ENCODE data around the gene PEF1.
A peak's percentile ranks its signal among the peaks of the same experiment; 100 is the strongest.

Gene PEF1

DNA sequence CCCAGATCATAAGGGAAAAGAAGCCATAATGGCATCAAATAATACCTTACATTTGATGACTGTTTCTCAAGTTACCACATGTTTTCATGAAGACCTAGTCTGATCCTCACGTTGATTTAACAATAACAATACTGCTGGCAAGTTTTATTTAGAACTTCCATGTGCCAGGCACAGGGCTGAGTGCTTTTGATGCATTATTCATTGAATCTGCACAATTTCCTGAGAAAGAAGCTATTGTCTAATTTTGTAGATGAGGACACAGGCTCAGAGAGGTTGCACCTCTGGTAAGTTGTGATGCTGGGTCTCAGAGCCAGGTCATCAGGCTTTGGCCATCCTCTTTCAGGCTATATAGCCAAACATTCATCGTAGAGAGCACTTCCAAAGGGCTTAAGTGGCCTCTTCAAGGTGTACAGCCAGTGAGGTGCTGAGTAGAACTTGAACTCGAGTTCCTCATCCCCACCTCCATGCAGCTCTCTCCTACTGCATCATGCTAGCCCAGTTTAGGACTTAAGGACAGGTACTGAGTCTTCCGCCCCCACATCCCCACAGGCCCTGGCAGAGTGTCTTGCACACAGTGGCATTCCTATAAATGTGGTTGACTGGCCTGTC, 8.3 kb upstream of the PEF1 start:
- no peak for DNase-seq

DNA sequence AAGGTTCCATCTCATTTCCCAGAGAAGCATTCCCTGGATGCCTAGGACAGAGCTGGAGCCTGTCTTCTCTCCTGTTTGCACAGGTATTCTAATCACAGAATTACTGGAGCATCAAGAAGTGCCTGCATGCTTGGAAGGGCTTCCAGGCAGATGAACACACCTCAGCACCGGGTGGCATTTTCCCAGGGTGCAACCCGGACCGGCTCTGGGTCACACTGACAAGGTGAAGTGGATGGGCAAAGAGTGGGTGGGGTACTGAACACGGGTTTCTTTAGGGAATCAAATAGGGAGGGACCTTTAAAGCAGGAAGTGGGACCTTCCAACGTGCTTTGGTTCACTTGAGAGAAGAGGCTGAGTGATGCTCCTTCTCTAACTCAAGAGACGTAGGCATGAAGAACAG, 7.1 kb upstream of the PEF1 start:
- DNase-seq, result no peak

GRCh38 chr1:31651089-31651420, 6.4 kb upstream of the PEF1 start:
- no peak for DNase-seq

DNA sequence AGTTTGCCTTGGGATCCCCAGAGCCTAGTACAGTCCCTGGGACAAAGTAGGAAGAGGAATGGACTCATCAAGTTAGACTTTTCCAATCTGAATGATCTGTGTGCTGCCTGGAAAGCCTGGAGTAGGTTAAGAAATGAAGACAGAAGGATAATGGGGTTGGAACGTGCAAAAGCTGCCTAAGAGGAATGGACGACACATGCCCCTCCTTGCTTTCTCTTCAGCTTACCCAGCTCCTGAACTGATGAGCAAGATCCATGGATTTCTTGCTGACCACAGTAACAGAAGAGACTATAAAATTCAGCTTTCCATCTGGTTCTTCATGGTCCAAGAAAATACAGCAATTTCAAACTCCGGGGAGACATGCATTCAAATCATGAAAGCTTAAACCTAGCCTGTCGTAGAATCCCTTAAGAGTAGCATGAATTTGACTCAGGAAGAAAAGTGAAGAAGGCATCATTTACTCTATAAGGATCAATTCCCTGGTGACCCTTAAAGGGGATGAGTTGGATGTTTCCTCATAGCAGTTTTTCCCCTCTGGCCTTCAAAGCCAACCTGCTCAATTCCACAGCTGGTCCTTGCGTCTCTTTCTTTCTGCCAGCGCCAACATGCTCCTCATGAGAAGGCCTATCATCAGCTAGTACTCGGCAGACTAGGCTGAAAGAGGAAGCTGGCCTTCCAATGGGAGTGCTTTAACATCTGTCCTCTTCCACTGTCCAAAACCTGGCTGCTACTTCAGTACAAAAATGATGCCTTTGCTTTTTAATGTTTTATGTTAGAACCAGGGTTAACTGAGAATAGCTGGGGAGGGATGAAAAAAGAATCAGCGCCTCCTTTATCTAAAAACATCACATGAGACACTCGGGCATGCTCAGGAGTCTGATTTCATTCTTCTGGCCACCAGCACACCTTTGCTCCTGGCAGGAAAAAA, 5.7 kb upstream of the PEF1 start:
- no peak for DNase-seq

DNA sequence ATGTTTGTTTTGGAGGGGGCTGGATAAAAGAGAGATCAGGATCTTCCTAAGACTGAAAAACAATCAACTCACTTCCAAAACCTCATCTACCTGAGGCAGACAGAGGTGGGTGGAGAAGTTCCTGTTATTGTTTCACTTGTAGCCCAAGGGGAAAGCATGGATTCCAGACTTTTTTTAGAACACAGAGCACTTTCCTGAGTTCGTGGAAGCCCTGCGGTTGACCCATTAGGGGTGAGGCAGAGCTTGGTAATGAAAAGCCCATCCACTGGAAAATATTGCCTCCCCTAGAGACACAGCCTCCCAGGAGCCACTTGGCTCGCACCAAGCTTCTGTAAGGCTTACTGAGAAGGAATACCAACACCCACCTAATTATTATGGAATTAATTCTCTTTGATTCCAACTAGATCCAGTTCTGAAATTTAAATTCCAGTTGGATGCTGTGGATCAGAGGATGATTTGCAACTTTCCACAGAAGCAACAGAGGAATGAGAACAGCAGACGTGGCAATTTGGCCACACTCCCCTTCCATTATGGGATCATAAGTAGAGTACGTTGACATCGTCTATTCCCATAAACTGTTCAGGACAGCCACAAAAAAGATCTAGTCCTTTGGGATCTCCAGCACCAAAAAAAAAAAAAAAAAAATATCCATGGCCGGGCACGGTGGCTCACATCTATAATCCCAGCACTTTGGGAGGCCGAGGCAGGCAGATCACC, 4.1 kb upstream of the PEF1 start:
- DNase-seq, result no peak

GRCh38 chr1:31648190-31648589, 3.5 kb upstream of the PEF1 start:
- no peak for DNase-seq

- no peak for DNase-seq
Observed at GRCh38 chr1:31647106-31647505, 2.4 kb upstream of the PEF1 start.

DNA sequence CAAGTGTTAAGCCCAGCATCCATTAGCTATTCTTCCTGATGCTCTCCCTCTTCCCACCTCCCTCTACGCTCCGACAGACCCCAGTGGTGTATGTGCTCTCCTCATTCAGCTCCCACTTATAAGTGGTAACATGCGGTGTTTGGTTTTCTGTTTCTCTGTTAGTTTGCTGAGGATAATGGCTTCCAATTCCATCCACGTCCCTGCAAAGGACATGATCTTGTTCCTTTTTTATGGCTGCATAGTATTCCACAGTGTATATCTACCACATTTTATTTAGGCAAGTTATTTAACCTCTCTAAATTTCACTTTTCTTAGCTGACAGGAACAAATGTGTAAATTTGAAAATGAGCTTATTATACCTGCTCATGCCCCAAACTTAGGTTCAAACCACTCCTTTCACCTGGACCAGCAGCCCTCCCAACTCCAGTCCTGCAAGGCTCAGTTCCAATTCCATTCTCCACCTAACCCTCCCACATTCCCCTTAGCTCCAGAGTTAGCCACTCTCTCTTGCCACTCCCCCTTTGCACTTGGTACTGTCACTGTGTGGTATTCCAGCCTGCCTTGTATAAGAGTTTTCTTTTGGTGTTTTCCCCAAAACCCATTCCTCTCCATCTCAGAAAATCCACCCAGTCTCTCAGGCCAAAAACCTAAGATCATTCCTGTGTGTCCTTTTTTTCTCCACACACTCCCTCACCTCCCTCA, 1.7 kb upstream of the PEF1 start:
- no peak for DNase-seq

- DNase-seq, result no peak
Observed at GRCh38 chr1:31645274-31645568, 545 bp upstream of the PEF1 start.

DNA sequence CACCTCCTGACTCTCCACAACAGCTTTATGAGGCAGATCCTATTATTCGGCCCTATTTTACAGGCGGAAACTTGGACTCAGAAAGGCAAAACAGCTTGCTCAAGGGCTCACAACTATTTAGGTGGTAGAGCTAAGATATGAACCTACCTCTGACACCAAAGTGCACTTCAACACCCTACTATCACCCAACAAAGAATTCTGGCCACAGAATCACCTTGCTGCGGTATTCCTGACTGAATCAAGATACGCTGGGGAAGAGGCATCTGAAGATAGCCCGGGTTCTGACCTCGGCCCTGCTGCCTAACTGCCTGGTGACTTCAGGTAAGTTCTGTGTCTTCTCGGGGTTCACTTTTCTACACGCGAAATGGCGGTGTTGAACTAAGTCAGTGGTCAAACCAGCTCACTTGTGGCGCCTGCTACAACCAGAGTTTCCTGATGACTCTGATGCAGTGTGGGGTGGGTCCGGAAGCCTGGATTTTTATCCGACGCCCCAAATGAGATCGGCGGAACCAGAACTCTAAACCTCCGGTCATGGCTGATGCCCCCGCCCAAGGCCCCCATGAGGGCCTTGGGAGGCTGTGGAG, 608 bp downstream of the PEF1 start:
- no peak for DNase-seq

DNA sequence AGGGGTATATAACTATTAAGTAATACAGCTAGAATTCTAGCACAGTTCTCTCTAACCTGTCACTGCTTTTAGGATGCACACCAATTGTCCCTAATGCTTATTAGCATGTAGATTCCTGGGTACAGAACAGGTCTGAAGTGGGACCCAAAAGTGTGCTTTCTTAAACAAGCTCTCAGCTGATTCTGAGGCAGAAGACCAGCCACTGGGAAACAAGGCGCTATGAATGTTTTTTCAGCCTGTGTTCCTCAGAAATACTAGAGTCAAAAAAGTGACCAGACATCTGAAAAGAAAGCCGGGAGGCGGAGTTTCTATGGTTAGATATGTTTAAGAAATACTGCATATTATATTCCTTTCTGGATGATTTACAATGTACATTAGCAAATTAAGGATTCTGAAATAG, 1.8 kb downstream of the PEF1 start:
- no peak for DNase-seq

- no peak for DNase-seq
Observed at GRCh38 chr1:31642366-31642765, 2.3 kb downstream of the PEF1 start.

DNA sequence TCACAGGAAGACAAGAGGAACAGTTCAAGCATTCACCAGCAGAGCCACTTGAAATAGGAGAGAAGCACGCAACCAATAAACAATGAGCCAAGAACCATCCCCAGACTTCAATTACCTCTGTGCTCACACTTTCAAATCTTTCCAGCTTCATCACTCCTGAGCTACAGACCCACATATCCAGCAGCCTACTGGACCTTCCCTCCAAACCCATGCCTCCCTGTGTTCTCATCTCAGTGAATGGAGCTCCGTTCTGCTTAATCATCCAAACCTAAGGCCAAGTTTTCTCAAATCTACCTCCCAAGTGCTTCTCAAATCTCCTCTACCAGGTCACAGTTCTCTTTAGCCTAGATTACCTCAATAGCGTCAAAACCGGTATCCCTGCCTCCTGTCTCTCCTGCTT, 3.7 kb downstream of the PEF1 start:
- no peak for DNase-seq

DNA sequence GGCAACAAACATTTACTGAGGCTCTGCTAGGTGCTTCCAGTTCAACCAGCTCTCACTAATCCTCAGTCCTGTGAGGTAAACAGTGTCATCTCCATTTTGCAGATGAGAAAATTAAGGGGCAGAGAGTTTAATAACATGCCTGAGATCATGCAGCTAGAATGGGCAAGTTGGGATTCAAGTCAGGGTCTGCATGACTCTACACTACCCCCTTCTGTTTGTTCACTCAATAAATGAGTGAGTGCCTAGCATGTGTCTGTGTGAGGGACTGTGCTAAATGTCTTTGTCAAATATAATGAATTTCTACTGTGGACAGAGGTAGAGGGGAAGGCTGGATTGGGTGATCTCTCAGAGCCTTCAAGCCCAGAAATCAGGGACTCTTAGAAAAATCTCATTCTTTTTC, 4.5 kb downstream of the PEF1 start:
- DNase-seq, result no peak

DNA sequence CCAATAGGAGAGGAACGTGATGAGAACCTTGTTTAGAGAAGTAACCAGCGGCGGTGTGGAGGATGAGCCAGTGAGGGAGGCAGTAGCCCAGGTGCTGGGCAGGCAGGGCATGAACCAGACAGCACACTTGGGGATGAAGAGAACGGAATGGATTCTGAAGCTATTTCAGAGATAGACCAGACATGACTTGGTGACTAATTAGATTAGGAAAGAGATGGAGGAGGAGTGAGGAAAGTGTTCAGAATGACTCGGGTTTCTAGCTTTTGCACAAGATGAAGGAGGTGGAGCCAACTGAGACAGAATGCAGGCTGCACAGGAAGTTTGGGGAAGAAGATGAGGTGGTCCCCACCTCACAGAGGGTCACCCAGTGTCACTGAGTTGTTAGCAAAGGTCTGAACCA, 5.1 kb downstream of the PEF1 start:
- peak; percentile 77 for DNase-seq

GRCh38 chr1:31637915-31638673, 6.6 kb downstream of the PEF1 start:
- no peak for DNase-seq

DNA sequence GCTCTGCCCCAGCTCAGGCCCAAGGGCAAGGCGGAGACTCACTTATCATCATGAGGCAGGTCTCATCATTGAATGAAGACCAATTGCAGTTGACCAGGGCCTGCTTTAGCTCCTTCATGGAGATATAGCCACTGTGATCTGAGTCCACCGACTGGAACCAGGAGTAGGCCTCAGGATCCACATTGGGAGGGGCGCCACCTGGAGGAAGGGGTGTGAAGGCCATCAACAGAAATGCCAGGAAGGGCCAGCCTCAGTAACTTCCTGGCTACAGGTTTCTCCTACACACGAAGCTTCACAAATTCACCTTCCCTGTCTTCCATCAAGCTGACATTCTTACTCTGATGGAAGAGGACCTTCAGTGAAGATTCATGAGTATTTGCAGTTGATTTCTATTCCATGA, 11.6 kb downstream of the PEF1 start:
- no peak for DNase-seq

DNA sequence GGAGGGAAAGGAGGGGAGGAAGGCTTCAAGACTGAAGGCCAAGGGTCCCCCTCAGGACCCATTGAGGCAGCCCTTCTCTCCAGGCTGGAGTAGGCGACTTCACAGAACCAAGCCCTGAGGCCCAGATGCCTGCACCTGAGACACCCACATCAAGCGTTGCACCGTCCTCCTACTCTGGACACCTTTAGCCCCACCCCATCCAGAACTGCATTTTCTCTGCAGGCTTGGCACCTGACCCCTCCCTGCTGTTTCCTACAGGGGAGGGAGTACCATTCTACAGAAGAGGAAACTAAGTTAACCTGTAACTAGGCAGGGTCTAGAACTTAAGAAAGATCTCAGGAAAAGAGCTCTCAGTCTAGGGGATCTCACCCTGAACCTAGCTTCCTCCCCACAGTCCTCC, 12.0 kb downstream of the PEF1 start:
- no peak for DNase-seq

DNA sequence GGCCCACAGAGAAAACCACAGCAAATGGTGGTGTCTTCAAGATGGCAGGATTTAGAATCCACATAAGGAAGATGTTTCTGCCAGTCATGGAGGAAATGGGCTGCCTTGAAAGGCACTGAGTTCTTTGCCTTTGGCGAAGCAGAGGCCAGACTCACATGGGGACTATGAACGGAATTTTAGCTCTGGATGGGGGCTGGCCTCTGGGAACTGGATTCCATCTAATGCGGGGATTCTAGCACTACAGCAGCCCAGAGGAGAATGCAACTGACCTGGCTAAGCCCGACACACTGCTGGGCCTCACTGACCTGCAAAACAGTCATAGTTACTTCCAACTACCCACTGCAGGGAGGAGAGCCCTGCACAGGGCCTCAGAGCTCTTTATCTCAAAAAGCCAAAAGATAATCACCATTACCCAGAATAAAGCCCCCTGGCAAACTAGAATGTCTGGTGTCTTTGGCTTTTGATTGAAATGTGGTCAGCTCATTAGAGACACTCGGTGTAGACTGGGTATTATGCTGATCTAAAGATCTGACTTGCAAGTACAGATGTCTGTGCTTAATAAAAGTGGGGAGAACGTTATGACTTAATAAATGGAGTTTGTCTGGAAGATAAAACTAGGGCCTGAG, 15.6 kb downstream of the PEF1 start:
- no peak for DNase-seq

DNA sequence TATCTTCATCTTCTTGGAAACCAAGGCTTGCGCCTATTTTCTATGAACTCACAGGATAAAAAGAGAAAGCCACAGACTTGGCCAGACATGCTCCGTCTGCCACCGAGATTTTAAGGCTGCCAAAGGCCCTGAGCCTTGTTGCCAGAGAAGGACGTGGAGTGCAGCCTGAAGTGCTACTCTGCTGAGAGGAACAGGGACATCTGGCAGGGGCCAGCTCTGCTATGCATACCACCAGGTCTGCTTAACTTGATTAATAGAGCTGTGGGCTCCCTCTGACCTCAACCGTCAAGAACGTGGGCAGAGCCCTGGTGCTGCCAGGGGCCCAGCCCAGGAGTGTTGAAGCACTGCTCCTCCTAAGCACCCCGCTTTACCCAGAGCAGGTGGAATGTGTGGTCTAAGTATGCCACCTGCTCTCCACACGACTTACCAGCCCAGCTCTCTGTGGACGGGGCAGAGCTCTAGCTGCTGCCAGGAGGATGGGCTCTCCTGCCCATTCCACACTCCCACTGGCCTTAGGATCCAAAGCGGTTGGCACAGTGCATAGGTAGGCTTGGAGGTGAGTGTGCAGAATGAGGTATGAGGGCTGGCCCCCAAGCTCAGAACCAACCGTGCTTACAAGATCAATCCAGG, 16.6 kb downstream of the PEF1 start:
- no peak for DNase-seq

DNA sequence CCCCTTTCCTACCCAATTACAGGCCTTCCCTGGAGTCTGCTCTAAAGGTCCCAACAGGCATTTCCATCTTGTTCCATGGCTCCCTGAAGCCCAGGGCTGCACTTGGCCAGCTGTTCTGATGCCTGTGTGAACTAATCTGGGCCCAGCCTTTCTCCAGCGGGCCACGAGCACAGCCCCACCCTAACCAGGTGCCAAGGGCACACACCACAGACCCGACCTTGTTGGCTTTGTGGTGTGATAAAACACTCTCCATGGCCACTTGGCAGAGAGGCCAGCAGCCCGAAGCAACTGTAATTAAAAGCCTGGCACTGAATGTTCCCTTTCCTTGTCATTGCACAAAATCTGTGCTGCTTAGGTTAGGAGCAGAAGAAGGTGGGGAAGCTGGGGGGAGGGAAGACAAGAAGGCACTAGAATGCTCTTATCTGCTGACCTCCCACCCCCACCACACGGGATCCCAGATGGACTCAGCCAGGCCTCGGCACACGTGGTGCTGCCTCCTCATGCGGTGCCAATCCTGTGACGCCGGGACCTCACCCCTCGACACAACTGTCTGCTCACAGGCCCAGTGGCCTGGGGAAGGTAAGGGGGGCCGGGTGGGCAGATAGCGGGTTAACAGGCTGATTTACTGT, 17.3 kb downstream of the PEF1 start:
- no peak for DNase-seq

All from HCEC 1CT (cell line).